GM12878 (cell line): ENCODE data around the gene ABR.
"Not testable (repeated sequence)": the region's sequence is repeated elsewhere in the genome, so short reads cannot be mapped to it uniquely, and the experiment has no call there.

Experiments used
- ATF3 ChIP-seq: IDR thresholded peaks from 2 replicates; pipeline ENCODE4 v1.6.1; 2011; ENCODE audit warnings: low read depth, mild to moderate bottlenecking, low read length, moderate library complexity, borderline replicate concordance; ENCODE audit errors: extremely low read depth
- CREB1 ChIP-seq: IDR thresholded peaks from 2 replicates; pipeline ENCODE4 v1.6.1; 2012; ENCODE audit warnings: low read depth, mild to moderate bottlenecking, inconsistent platforms
- HDGF ChIP-seq: fragments of 450-650 bp; IDR thresholded peaks from 2 replicates; pipeline ENCODE4 v1.6.1; 2016; ENCODE audit warnings: antibody characterized with exemption
- STAT3 ChIP-seq: IDR thresholded peaks from 2 replicates; pipeline ENCODE4 v1.6.1; 2011; ENCODE audit warnings: low read depth, low read length, improper control_type of control experiment
- TF ChIP-seq, protein P1 (sequence below), 3 experiments: IDR thresholded peaks in 2 of 3; conservative IDR thresholded peaks in 1 of 3; 2 replicates each; pipeline ENCODE4 v1.5.1; 2011; ENCODE audit warnings: low read depth in 3 of 3, low read length in 3 of 3, mild to moderate bottlenecking in 3 of 3, control low read depth in 2 of 3, moderate library complexity in 2 of 3, inconsistent platforms in 1 of 3, mixed read lengths in 1 of 3; ENCODE audit not compliant: control insufficient read depth in 2 of 3, insufficient read depth in 1 of 3; ENCODE audit errors: extremely low read depth in 1 of 3
- TF ChIP-seq, protein P2 (sequence below): IDR thresholded peaks from 2 replicates; pipeline ENCODE4 v1.6.1; 2011; ENCODE audit warnings: borderline replicate concordance, low read depth, mild to moderate bottlenecking, moderate library complexity, mixed read lengths, low read length; ENCODE audit not compliant: insufficient read depth; ENCODE audit errors: extremely low read length

GRCh38 chr17:1048516-1049115 is 131.2 kb downstream of the ABR start:
- not testable (repeated sequence) for TF ChIP-seq CREB1, ATF3, HDGF, STAT3
- TF ChIP-seq, protein P1, sequence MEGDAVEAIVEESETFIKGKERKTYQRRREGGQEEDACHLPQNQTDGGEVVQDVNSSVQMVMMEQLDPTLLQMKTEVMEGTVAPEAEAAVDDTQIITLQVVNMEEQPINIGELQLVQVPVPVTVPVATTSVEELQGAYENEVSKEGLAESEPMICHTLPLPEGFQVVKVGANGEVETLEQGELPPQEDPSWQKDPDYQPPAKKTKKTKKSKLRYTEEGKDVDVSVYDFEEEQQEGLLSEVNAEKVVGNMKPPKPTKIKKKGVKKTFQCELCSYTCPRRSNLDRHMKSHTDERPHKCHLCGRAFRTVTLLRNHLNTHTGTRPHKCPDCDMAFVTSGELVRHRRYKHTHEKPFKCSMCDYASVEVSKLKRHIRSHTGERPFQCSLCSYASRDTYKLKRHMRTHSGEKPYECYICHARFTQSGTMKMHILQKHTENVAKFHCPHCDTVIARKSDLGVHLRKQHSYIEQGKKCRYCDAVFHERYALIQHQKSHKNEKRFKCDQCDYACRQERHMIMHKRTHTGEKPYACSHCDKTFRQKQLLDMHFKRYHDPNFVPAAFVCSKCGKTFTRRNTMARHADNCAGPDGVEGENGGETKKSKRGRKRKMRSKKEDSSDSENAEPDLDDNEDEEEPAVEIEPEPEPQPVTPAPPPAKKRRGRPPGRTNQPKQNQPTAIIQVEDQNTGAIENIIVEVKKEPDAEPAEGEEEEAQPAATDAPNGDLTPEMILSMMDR (IDR thresholded peaks at IDR 0.05 in 2 of 3, conservative IDR thresholded peaks at IDR 0.05 in 1 of 3; ENCODE audit: control insufficient read depth in 2 of 3, extremely low read depth in 1 of 3, insufficient read depth in 1 of 3, low read depth in 3 of 3, low read length in 3 of 3) = not testable (repeated sequence)
- TF ChIP-seq, protein P2, sequence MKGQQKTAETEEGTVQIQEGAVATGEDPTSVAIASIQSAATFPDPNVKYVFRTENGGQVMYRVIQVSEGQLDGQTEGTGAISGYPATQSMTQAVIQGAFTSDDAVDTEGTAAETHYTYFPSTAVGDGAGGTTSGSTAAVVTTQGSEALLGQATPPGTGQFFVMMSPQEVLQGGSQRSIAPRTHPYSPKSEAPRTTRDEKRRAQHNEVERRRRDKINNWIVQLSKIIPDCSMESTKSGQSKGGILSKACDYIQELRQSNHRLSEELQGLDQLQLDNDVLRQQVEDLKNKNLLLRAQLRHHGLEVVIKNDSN = not testable (repeated sequence)
